Vagina (tissue), 2 donors: ENCODE results near the gene ANO8. TPM values are rescaled to one million over a fixed set of nuclear protein-coding genes. Genes with fewer than 3 reads are reported as not detected.

Experiments used
- DNase-seq, 2 donors: peaks; one replicate each; pipeline ENCODE4 v3.0.0-alpha.2; 2017; ENCODE audit errors: extremely low spot score in 2 of 2
- H3K27ac ChIP-seq: fragments of 200-600 bp; sonication (generic); one replicate; pipeline ENCODE4 v1.5.1; 2019
- H3K27me3 ChIP-seq: fragments of 200-600 bp; sonication (generic); one replicate; pipeline ENCODE4 v1.5.1; 2019
- H3K36me3 ChIP-seq, 2 donors: fragments of 200-600 bp; sonication (generic); one replicate each; pipeline ENCODE4 v1.5.1; 2017 to 2019
- H3K4me1 ChIP-seq: fragments of 200-600 bp; sonication (generic); one replicate; pipeline ENCODE4 v1.5.1; 2019
- H3K4me3 ChIP-seq, 2 donors: fragments of 200-600 bp; sonication (generic); 1 replicate in 1 of 2; 2 replicates in 1 of 2; pipeline ENCODE4 v1.5.1; 2016 to 2019
- H3K9me3 ChIP-seq: fragments of 200-600 bp; sonication (generic); one replicate; pipeline ENCODE4 v1.5.1; 2019
- POLR2A ChIP-seq, 2 donors: fragments of 450-650 bp; IDR thresholded peaks; one replicate each; pipeline ENCODE4 v1.6.1; 2017; ENCODE audit warnings: antibody characterized with exemption in 2 of 2, mild to moderate bottlenecking in 2 of 2, moderate library complexity in 2 of 2
- POLR2AphosphoS5 ChIP-seq, 2 donors: sonication (generic); formaldehyde crosslinking; IDR thresholded peaks; one replicate each; pipeline ENCODE4 v1.9.0; 2017; ENCODE audit warnings: antibody characterized with exemption in 2 of 2, mild to moderate bottlenecking in 2 of 2, low read depth in 1 of 2; ENCODE audit not compliant: insufficient read depth in 1 of 2
- intact Hi-C: fragments of 100-400 bp; cut with DNase I; formaldehyde crosslinking; loops from one replicate; pipeline ENCODE4 v1.15.1; 2023
- total RNA-seq: library from RNA; depleted of rRNA; stranded (reverse); fragments of >200 nt; gene quantifications from one replicate; pipeline ENCODE4 v1.2.3, GENCODE V29; 2016
- TF ChIP-seq, protein P1 (sequence below), 3 experiments: fragments of 450-650 bp in 2 of 3; fragments of 200-600 bp in 1 of 3; sonication (generic) in 1 of 3; IDR thresholded peaks; one replicate each; pipeline ENCODE4 v1.5.1; 2017 to 2019; ENCODE audit warnings: antibody characterized with exemption in 3 of 3, mild to moderate bottlenecking in 2 of 3, moderate library complexity in 2 of 3

ANO8 gene
- total RNA-seq, 1 donor from 2014 or later: 10.3 TPM

DNA sequence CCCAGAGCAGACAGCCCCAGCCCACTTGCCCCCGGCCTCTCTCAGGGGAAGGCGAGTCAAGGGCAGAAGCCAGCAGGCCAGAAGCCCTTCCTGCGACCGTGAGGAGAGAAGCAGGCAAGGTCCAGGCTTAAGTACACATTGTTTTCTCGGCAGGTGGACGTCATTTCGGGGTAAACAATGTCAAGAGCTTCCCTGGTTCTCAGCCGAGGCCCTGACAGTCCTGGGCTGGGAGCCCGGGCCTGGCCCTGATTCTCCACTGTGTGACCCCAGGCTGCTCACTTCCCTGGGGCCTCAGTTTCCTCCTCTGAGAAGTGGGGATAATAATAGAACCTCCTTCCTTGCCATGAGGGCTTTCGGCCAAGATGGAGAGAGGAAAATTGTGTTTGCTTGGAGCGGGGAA lies 23.1 kb upstream of the ANO8 start:
- H3K27ac ChIP-seq: no peak overlapping the region
- no peaks in the 10 kb centered on the region for H3K9me3 ChIP-seq
- no peak for TF ChIP-seq POLR2A (IDR thresholded peaks at IDR 0.05)
- TF ChIP-seq POLR2AphosphoS5 (IDR thresholded peaks at IDR 0.05; ENCODE audit: insufficient read depth in 1 of 2, low read depth in 1 of 2): no peak
- TF ChIP-seq, protein P1, sequence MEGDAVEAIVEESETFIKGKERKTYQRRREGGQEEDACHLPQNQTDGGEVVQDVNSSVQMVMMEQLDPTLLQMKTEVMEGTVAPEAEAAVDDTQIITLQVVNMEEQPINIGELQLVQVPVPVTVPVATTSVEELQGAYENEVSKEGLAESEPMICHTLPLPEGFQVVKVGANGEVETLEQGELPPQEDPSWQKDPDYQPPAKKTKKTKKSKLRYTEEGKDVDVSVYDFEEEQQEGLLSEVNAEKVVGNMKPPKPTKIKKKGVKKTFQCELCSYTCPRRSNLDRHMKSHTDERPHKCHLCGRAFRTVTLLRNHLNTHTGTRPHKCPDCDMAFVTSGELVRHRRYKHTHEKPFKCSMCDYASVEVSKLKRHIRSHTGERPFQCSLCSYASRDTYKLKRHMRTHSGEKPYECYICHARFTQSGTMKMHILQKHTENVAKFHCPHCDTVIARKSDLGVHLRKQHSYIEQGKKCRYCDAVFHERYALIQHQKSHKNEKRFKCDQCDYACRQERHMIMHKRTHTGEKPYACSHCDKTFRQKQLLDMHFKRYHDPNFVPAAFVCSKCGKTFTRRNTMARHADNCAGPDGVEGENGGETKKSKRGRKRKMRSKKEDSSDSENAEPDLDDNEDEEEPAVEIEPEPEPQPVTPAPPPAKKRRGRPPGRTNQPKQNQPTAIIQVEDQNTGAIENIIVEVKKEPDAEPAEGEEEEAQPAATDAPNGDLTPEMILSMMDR (IDR thresholded peaks at IDR 0.05): no peak
- peaks cover 7% of the 10 kb centered on the region for H3K4me1 ChIP-seq
- no peaks in the 10 kb centered on the region for H3K27me3 ChIP-seq
- H3K4me3 ChIP-seq: no peak overlapping the region
- no peak for DNase-seq
- no peaks in the 10 kb centered on the region for H3K36me3 ChIP-seq
- intact Hi-C loops: no loop called here

DNA sequence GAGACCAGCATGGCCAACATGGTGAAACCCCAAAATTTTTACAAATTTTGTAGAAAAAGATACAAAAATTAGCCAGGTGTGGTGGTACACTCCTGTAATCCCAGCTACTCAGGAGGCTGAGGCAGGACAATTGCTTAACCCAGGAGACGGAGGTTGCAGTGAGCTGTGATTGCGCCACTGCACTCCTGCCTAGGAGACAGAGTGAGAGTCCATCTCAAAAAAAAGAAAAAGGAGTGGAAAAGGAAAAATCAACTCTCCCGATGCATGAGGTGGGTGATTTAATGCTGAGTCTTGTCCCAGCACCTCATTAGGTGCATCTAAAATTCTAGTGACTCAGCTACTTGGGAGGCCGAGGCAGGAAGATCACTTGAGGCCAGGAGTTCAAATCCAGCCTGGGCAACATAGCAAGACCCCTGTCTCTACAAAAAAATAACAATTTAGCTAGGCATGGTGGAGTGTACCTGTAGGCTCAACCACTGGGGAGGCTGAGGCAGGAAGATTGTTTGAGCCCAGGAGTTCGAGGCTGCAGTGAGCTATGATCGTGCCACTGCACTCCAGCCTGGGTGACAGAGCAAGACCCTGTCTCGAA lies 22.5 kb upstream of the ANO8 start:
- TF ChIP-seq POLR2A (IDR thresholded peaks at IDR 0.05) (no peak), POLR2AphosphoS5 (IDR thresholded peaks at IDR 0.05; ENCODE audit: insufficient read depth in 1 of 2, low read depth in 1 of 2) (no peak)
- TF ChIP-seq, protein P1 (IDR thresholded peaks at IDR 0.05): no peak
- intact Hi-C loops: no loop called here
- Histone ChIP-seq H3K27me3 (no peaks in the 10 kb centered on the region), H3K36me3 (no peaks in the 10 kb centered on the region), H3K27ac (no peak overlapping the region), H3K9me3 (no peaks in the 10 kb centered on the region), H3K4me1 (peaks cover 12% of the 10 kb centered on the region), H3K4me3 (no peak overlapping the region)
- DNase-seq: no peak

DNA sequence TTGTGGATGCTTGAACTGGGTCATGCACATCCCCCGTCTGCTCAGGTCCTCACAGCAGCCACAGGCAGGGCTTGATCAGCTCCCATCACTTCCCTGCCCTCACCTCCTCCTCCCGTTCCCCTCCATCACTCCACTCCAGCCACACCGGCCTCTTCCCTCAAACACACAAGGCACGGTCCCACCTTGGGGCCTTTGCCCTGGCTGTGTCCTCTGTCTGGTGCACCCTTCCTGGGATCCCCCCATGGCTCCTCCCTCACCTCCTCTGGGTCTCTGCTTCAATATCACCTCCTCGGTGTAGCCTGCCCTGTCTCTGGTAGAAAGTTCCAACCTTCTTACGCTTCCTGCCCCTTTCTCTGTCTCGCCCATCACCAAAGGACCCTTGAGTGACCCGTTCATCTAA lies 18.7 kb upstream of the ANO8 start:
- no peak for TF ChIP-seq POLR2A (IDR thresholded peaks at IDR 0.05)
- TF ChIP-seq, protein P1 (IDR thresholded peaks at IDR 0.05): no peak
- TF ChIP-seq POLR2AphosphoS5 (IDR thresholded peaks at IDR 0.05; ENCODE audit: insufficient read depth in 1 of 2, low read depth in 1 of 2): no peak
- no peak overlapping the region for H3K27ac ChIP-seq
- intact Hi-C loops: no loop called here

DNA sequence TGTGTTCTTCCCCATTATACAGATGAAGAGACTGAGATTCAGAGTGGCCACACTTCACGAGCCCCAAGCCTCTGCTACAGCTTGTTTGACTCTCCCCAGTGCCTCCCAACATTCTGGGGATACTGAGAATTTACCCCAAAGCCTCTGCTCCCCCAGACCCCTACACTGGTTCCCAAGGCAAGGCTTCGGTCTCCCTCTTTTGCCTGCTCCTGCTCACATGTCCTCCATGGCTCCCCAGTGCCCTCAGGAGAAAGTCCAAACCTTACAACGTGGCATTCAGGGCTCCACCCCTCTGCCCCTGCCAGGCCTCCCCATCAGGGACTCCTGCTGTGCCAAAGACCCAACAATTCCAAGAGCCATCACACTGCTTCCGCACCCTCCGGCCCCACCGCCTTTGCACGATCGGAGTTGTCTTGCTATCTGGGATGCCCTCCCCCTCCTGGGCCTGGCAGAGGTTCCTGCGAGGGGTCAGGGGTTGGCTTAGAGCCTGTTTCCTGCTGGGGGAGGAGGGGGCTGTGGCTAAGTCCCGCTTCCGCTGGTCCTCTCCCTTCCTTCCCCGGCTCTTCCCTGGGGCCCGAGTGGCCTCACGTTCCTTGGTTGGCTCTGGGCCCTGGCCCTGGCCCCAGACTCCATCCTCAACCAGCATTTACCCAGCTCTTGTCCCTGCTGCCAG lies 18.1 kb upstream of the ANO8 start:
- Histone ChIP-seq H3K9me3 (no peaks in the 10 kb centered on the region), H3K27ac (no peak overlapping the region), H3K36me3 (no peaks in the 10 kb centered on the region), H3K27me3 (no peaks in the 10 kb centered on the region), H3K4me1 (peaks cover 33% of the 10 kb centered on the region), H3K4me3 (no peak overlapping the region)
- intact Hi-C loops: no loop called here
- no peak for TF ChIP-seq POLR2A (IDR thresholded peaks at IDR 0.05)
- peak in 1 of 2 donors; percentile 36 for TF ChIP-seq POLR2AphosphoS5 (IDR thresholded peaks at IDR 0.05; ENCODE audit: insufficient read depth in 1 of 2, low read depth in 1 of 2)
- DNase-seq: no peak

More for the DNA sequence above, 18.7 kb upstream of the ANO8 start:
- H3K9me3 ChIP-seq: no peaks in the 10 kb centered on the region
- no peaks in the 10 kb centered on the region for H3K36me3 ChIP-seq
- DNase-seq: no peak
- no peak overlapping the region for H3K4me3 ChIP-seq
- H3K4me1 ChIP-seq: peaks cover 27% of the 10 kb centered on the region
- no peaks in the 10 kb centered on the region for H3K27me3 ChIP-seq

DNA sequence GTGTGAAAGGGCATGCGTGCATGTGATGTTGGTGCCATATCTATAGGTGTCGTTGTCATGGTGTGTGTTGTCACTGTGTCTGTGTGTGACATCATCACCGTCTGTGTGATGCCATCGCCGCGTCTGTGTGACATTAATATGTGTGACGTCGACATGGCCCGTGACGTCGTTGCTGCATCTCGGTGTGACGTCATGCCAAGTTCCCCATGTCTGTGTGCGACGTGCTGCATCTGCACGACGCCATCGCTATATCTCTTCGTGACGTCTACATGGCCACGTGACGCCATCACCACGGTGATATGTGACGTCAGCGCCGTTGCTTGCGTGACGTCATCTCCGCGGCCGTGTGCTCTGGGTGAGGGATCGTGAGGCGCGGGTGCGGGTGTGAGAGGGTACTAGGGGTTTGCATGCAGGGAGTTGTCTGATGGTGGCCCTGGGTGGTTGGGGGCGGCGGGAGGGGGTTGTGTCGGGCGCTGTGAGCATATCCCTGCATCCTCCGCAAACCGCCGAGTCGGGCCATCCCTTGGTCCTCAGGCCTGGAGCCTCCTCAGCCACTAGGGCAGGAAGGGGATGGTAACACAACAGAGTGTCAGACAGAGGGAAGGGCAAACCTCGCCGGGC lies 17.3 kb upstream of the ANO8 start:
- TF ChIP-seq, protein P1 (IDR thresholded peaks at IDR 0.05): no peak
- TF ChIP-seq POLR2A (IDR thresholded peaks at IDR 0.05) (no peak), POLR2AphosphoS5 (IDR thresholded peaks at IDR 0.05; ENCODE audit: insufficient read depth in 1 of 2, low read depth in 1 of 2) (no peak)
- intact Hi-C loops: no loop called here
- H3K27me3 ChIP-seq: no peaks in the 10 kb centered on the region

More for the DNA sequence above, 17.3 kb upstream of the ANO8 start:
- Histone ChIP-seq H3K36me3 (no peaks in the 10 kb centered on the region), H3K9me3 (no peaks in the 10 kb centered on the region), H3K4me1 (peaks cover 41% of the 10 kb centered on the region), H3K4me3 (no peak overlapping the region), H3K27ac (no peak overlapping the region)
- DNase-seq: no peak
